GM18861 (cell line): ENCODE results near the gene MACF1.
A peak's percentile ranks its signal among the peaks of the same experiment; 100 is the strongest.
"Not testable (repeated sequence)": the region's sequence is repeated elsewhere in the genome, so short reads cannot be mapped to it uniquely, and the experiment has no call there.

Experiments used
- ATAC-seq: cut with Tn5 transposase; IDR thresholded peaks from one replicate; pipeline ENCODE4 v1.9.1; 2021; ENCODE audit not compliant: unreplicated experiment

The MACF1 gene

DNA sequence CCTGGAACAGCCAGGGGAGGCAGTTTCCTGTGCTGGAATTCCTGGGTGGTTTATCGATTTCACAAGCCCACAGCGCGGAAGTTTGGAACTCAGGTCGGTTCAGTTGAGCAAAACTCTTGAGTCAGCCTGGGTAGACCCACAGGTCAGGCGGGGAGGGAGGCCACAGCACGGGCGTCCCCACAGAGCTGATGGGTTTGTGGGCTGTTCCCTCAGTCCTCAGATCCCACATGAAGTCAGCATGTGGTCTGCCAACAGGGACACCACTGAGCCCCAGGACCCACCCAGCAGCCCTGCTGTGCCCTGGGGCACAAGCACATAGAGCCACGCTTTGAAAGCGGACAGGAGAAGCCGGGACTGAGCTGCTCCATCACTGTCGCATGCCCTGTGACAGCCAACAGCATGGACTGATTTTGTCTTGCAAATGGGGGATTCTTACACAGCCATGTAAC, 304.4 kb downstream of the MACF1 start:
- ATAC-seq: no peak

DNA sequence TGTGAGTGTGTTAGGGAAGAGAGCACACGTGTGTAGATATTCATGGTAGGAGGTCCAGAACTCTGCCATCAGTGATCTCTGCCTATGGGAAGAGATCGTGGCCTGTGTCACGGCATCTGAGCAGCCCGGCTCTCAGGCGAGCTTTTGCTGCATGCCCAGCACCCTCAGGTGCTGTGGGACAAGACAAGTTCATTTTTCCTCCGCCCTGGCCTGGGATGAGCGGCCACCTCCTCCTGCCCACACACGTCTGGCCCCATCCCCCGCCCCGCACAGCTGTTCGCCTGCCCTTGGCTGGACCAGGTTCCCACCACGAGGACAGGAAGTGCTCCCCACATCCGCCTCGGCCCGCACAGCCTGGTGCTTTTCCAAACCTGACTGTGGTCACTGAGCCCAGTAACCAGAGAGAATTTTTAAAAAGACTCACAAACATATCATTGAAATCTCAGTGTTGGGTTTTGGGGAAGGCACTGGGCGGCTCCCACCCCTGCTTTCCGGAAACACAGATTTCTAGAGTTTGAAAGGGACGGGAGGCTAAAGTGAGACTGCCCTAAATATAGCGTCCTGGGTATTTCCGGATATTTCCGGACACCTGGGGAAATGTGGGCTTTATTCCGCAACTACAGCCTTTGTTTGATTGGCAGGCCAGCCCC, 305.0 kb downstream of the MACF1 start:
- no peak for ATAC-seq

- not testable (repeated sequence) for ATAC-seq
Observed at GRCh38 chr1:39510570-39511186, 306.2 kb downstream of the MACF1 start.

GRCh38 chr1:39511477-39511876, 307.0 kb downstream of the MACF1 start:
- not testable (repeated sequence) for ATAC-seq

DNA sequence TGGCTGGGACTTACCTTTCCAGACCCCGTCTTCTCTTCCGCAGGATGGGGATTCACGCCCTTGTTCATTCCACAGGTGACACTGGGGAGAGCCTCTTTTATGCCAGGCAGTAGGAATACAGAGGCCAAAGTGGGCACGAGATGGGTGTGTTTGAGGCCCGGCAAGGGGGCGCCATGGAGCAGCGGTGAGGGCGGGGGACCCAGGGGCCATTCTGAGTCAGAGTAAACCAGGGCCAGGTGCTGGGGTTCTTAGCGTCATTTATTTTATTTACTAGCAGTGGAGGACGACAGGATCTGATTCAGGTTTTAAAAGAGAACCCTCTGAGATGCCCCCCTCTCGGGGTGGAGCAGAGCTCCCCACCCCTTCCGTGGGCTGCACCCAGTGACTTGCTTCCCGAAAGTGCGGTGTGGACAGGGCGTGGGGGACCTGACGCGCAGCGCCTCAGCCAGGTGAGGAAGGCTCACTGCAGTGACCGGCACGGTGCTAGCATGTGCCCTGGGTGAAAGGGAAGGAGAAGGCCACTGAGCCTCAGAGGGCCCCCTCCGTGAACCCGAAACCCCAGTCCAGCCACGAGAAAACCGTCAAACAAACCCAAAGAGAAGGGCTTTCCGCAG, 307.8 kb downstream of the MACF1 start:
- ATAC-seq: not testable (repeated sequence)

GRCh38 chr1:39514710-39515124, 310.2 kb downstream of the MACF1 start:
- not testable (repeated sequence) for ATAC-seq

DNA sequence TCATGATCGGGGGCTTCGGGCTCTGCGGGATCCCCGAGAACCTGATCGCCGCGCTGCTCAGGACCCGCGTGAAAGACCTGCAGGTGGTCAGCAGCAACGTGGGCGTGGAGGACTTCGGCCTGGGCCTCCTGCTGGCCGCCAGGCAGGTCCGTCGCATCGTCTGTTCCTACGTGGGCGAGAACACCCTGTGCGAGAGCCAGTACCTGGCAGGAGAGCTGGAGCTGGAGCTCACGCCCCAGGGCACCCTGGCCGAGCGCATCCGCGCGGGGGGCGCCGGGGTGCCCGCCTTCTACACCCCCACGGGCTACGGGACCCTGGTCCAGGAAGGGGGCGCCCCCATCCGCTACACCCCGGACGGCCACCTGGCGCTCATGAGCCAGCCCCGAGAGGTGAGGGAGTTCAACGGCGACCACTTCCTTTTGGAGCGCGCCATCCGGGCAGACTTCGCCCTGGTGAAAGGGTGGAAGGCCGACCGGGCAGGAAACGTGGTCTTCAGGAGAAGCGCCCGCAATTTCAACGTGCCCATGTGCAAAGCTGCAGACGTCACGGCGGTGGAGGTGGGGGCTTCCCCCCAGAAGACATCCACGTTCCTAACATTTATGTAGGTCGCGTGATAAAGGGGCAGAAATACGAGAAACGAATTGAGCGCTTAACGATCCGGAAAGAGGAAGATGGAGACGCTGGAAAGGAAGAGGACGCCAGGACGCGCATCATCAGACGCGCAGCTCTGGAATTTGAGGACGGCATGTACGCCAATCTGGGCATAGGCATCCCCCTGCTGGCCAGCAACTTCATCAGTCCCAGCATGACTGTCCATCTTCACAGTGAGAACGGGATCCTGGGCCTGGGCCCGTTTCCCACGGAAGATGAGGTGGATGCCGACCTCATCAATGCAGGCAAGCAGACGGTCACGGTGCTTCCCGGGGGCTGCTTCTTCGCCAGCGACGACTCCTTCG, 310.9 kb downstream of the MACF1 start:
- not testable (repeated sequence) for ATAC-seq

DNA sequence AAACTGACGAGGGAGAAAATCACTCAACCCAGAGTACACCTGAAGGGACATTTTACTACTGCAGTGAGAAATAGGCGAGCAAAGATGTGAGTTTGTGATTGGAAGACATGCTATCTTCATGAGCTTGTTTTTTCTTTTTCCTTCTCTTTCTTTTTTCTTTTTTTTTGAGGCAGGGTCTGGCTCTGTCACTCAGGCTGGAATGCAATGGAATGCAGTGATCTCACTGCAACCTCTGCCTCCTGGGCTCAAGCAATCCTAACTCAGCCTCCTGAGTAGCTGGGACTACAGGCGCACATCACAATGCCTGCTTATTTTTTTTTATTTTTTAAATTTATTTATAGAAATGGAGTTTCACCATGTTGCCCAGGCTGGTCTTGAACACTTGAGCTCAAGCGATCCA, 312.3 kb downstream of the MACF1 start:
- ATAC-seq: not testable (repeated sequence)

DNA sequence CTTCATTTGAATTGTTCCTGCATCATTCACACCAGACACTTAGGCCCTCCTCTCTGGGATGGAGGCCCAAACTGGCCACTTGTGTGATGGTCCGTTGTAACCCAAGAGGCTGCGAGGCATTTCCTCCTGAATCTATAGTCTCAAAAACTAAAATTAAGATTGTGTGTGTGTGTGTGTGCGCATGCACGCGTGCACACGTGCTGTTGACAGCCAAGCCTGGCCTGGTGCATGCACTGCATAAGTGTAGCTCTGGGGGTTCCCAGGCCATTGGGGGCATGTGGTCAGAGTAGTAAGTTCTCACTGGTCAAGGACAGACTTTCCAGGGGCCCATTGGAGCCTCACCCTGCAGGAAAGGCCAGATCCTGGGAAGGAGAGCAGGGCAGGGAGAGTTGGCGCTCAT, 313.4 kb downstream of the MACF1 start:
- not testable (repeated sequence) for ATAC-seq

- not testable (repeated sequence) for ATAC-seq
Observed at GRCh38 chr1:39519376-39519775, 314.9 kb downstream of the MACF1 start.

- ATAC-seq: not testable (repeated sequence)
Observed at GRCh38 chr1:39522221-39522620, 317.7 kb downstream of the MACF1 start.

- no peak for ATAC-seq
Observed at GRCh38 chr1:39522661-39523567, 318.4 kb downstream of the MACF1 start.

DNA sequence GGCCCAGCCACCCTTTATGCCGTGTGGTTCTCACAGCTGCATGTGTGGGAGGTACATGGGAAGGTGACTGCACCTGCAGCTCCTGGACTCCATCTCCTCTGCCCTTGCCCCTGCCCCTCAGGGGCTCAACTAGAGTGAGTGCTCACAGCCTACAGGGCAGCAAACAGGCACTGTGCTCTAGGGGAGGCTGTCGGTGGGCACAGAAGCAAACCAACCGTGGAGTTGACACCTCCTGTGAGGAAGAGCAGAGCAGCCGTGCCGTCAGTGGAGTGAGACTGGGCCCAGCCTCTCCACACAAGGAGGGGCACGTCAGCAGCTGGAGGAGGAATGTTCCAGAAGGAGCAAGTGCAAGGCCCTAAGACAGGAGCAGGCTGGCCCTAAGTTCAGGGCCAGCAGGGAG, 319.7 kb downstream of the MACF1 start:
- no peak for ATAC-seq

- no peak for ATAC-seq
Observed at GRCh38 chr1:39524591-39525365, 320.3 kb downstream of the MACF1 start.

DNA sequence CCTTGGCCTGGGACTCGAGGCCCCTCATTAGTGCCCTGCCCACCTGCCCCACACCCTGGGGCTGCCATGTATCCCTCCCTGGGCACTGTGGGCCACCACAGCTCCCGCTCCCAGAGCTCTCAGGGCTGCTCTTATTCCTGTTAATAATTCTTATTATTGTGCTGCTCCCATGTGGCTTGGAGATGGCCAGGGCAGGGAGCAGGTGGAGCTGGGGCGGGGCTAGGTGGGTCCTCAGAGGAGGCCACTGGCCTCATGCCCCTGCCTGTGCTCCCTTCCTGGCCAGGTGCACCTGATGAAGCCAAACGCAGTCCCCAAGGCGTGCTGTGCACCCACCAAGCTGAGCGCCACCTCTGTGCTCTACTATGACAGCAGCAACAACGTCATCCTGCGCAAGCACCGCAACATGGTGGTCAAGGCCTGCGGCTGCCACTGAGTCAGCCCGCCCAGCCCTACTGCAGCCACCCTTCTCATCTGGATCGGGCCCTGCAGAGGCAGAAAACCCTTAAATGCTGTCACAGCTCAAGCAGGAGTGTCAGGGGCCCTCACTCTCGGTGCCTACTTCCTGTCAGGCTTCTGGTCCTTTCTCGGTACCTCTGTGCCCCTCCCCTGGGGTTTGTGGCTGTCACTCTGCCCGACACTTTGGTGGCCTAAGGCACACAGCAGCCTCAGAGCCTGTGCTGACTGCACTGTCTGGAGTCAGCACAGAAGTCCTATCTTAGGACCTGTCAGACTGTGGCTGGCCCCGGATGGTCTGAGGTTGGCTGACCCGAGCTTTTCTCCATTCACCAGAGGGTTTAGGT, 321.1 kb downstream of the MACF1 start:
- peak; percentile 94 for ATAC-seq

DNA sequence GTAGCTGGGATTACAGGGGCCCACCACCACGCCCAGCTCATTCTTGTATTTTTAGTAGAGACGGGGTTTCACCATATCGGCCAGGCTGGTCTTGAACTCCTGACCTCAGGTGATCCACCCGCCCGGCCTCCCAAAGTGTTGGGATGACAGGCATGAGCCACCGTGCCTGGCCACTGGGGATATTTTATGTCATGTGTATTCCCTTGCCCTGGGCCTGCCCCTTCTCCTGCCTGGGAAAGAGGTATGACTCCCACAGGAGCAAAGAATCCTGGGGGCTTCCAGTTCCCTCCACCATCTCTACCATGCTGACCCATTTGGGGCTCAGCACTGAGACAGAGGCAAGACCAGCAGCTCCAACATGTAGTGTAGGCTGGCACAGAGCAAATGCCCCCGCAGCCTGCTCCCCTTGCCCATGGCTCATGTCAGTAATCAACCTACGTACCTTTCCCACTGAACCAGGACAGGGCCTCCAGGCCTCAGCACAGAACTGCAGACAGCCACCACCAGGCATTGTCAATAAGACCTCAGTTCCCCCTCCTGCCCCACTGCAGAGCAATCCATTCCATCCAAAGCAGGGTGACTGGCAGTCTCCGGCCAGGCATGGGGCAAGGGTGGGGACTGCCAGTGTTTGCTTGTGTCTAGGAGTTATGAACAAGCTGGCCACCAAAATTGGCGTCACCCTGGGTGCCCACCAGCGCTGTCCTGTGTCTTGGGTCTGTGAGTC, 322.1 kb downstream of the MACF1 start:
- ATAC-seq: no peak

GRCh38 chr1:39527190-39527579, 322.7 kb downstream of the MACF1 start:
- not testable (repeated sequence) for ATAC-seq

DNA sequence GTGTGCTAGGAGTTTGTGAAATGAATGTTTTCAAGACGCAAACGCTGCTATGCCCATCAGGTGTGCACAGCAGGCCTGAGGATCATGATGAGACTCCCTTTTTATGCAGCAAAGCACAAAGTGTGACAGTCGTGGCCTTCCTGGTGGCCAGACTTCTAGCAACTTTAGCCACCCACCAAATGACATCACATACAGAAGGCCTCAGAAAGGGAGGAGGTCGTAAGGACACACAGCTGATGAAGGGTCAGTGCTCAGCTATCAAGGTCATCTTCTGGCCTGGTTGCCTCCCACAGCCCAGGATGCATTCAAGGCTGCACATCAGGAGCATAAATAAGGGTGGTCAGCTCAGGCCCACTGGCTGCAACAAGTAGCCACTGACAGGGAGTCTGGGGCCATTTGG, 323.6 kb downstream of the MACF1 start:
- no peak for ATAC-seq
